KMS-11 (cell line): Measurements from ENCODE around the gene RPS10.

Source experiments
- H2AFZ ChIP-seq: fragments of 200-600 bp; sonication (generic); 2 replicates; pipeline ENCODE4 v1.6.1; 2016; ENCODE audit warnings: antibody characterized with exemption, mixed run types, low read depth
- H3K27ac ChIP-seq: fragments of 200-600 bp; sonication (generic); 2 replicates; pipeline ENCODE4 v1.6.1; 2016; ENCODE audit warnings: mild to moderate bottlenecking, mixed run types
- H3K27me3 ChIP-seq: fragments of 200-600 bp; sonication (generic); 2 replicates; pipeline ENCODE4 v1.6.1; 2017; ENCODE audit warnings: mild to moderate bottlenecking, low read depth, mixed run types, moderate library complexity; ENCODE audit not compliant: insufficient read depth
- H3K36me3 ChIP-seq: fragments of 200-600 bp; sonication (generic); 2 replicates; pipeline ENCODE4 v1.6.1; 2017; ENCODE audit warnings: mild to moderate bottlenecking, mixed run types; ENCODE audit not compliant: insufficient read depth
- H3K4me1 ChIP-seq: fragments of 200-600 bp; sonication (generic); 2 replicates; pipeline ENCODE4 v1.6.1; 2016; ENCODE audit warnings: mild to moderate bottlenecking, low read depth, mixed run types; ENCODE audit not compliant: poor library complexity, severe bottlenecking
- H3K4me2 ChIP-seq: fragments of 200-600 bp; sonication (generic); 2 replicates; pipeline ENCODE4 v1.7.0; 2016; ENCODE audit warnings: mild to moderate bottlenecking, mixed run types
- H3K4me3 ChIP-seq: fragments of 200-600 bp; sonication (generic); IDR thresholded peaks from 2 replicates; pipeline ENCODE4 v1.6.1; 2017; ENCODE audit warnings: low read depth, low read length, mixed read lengths; ENCODE audit not compliant: insufficient read depth
- H3K79me2 ChIP-seq: fragments of 200-600 bp; sonication (generic); 2 replicates; pipeline ENCODE4 v1.6.1; 2016; ENCODE audit warnings: low read depth, mixed run types; ENCODE audit not compliant: insufficient read depth
- H3K9ac ChIP-seq: fragments of 200-600 bp; sonication (generic); 2 replicates; pipeline ENCODE4 v1.6.1; 2016; ENCODE audit warnings: mild to moderate bottlenecking, mixed run types
- H4K20me1 ChIP-seq: fragments of 200-600 bp; sonication (generic); 2 replicates; pipeline ENCODE4 v1.6.1; 2016; ENCODE audit warnings: mild to moderate bottlenecking, mixed run types; ENCODE audit not compliant: insufficient read depth
- CTCF ChIP-seq: fragments of 200-600 bp; sonication (generic); conservative IDR thresholded peaks from 2 replicates; pipeline ENCODE4 v1.6.1; 2017; ENCODE audit warnings: low read depth, mild to moderate bottlenecking, antibody characterized with exemption, low read length, moderate library complexity, mixed read lengths

RPS10 gene

GRCh38 chr6:34445313-34445860, 19.5 kb upstream of the RPS10 start:
- H4K20me1 ChIP-seq = no peaks in the 10 kb centered on the region
- H3K4me1 ChIP-seq = peaks cover 7% of the 10 kb centered on the region
- TF ChIP-seq CTCF = no peak
- no peaks in the 10 kb centered on the region for H3K27me3 ChIP-seq
- H3K36me3 ChIP-seq = no peaks in the 10 kb centered on the region
- no peak overlapping the region for H3K4me3 ChIP-seq
- no peak overlapping the region for H2AFZ ChIP-seq
- H3K27ac ChIP-seq = no peak overlapping the region
- H3K79me2 ChIP-seq = no peaks in the 10 kb centered on the region
- no peak overlapping the region for H3K4me2 ChIP-seq
- H3K9ac ChIP-seq = no peak overlapping the region

DNA sequence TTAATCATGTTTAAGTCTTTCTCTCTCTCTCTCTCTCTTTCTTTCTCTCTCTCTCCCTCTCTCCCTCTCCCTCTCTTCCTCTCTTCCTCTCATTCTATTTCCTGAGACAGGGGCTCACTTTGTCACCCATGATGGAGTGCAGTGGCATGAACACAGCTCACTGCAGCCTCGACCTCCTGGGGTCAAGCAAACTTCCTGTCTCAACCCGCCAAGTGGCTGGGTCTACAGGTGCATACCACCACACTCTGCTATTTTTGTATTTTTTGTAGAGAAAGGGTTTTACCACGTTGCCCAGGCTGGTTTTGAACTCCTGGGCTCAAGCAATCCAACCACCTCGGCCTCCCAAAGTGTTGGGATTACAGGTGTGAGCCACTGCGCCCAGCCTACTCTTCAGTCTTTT, 15.7 kb upstream of the RPS10 start:
- Histone ChIP-seq H3K9ac (no peak overlapping the region), H3K4me1 (peaks cover 7% of the 10 kb centered on the region), H3K27ac (no peak overlapping the region), H3K4me2 (no peak overlapping the region), H2AFZ (no peak overlapping the region), H3K4me3 (no peak overlapping the region), H4K20me1 (no peaks in the 10 kb centered on the region), H3K27me3 (no peaks in the 10 kb centered on the region), H3K36me3 (no peaks in the 10 kb centered on the region), H3K79me2 (no peaks in the 10 kb centered on the region)
- TF ChIP-seq CTCF = no peak

DNA sequence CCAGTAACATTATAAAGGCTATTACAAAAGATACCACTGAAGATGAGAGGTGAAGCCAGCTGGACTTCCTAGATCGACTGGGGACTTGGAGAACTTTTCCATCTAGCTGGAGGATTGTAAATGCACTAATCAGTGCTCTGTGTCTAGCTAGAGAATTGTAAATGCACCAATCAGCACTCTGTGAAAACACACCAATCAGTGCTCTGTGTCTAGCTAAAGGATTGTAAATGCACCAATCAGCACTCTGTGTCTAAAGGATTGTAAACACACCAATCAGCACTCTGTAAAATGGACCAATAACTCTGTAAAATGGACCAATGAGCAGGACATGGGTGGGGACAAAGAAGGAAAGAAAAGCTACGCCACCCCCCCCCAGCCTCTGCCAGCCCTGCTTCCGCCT, 13.6 kb upstream of the RPS10 start:
- no peak for TF ChIP-seq CTCF
- Histone ChIP-seq H4K20me1 (no peaks in the 10 kb centered on the region), H3K9ac (no peak overlapping the region), H3K79me2 (no peaks in the 10 kb centered on the region), H3K4me3 (no peak overlapping the region), H3K4me2 (no peak overlapping the region), H3K4me1 (peaks cover 7% of the 10 kb centered on the region), H3K36me3 (no peaks in the 10 kb centered on the region), H3K27me3 (no peaks in the 10 kb centered on the region), H3K27ac (no peak overlapping the region), H2AFZ (no peak overlapping the region)

- Histone ChIP-seq H3K4me3 (no peak overlapping the region), H4K20me1 (no peaks in the 10 kb centered on the region), H3K27me3 (no peaks in the 10 kb centered on the region), H3K36me3 (no peaks in the 10 kb centered on the region), H3K27ac (no peak overlapping the region), H2AFZ (no peak overlapping the region), H3K4me2 (no peak overlapping the region), H3K9ac (no peak overlapping the region), H3K4me1 (peaks cover 7% of the 10 kb centered on the region), H3K79me2 (no peaks in the 10 kb centered on the region)
- no peak for TF ChIP-seq CTCF
Observed at GRCh38 chr6:34438705-34439104, 12.8 kb upstream of the RPS10 start.

- H2AFZ ChIP-seq = no peak overlapping the region
Observed at GRCh38 chr6:34437644-34437970, 11.7 kb upstream of the RPS10 start.

More at GRCh38 chr6:34437644-34437970, 11.7 kb upstream of the RPS10 start:
- H3K36me3 ChIP-seq = no peaks in the 10 kb centered on the region
- H3K27me3 ChIP-seq = no peaks in the 10 kb centered on the region
- H3K27ac ChIP-seq = no peak overlapping the region
- H4K20me1 ChIP-seq = no peaks in the 10 kb centered on the region
- H3K4me2 ChIP-seq = no peak overlapping the region
- no peak overlapping the region for H3K4me3 ChIP-seq
- H3K4me1 ChIP-seq = peaks cover 7% of the 10 kb centered on the region
- no peaks in the 10 kb centered on the region for H3K79me2 ChIP-seq
- H3K9ac ChIP-seq = no peak overlapping the region
- TF ChIP-seq CTCF = no peak
